GM23338 (cell line): ENCODE data around the gene ANKRD45. TPM values are rescaled to one million over a fixed set of nuclear protein-coding genes. Genes with fewer than 3 reads are reported as not detected.
"Not testable (repeated sequence)": the region's sequence is repeated elsewhere in the genome, so short reads cannot be mapped to it uniquely, and the experiment has no call there.

Experiments
- ATAC-seq: fragments of 200-7000 bp; cut with Tn5 transposase; 3 replicates; pipeline ENCODE4 v1.9.1; 2020
- DNase-seq: peaks from one replicate; pipeline ENCODE4 v3.0.0-alpha.2; 2015; ENCODE audit warnings: low spot score
- H2AFZ ChIP-seq: fragments of 200-600 bp; sonication (generic); 2 replicates; pipeline ENCODE4 v1.8.0; 2016; ENCODE audit warnings: antibody characterized with exemption, mild to moderate bottlenecking, moderate library complexity
- H3F3A ChIP-seq: fragments of 200-600 bp; sonication (generic); replicated peaks from 2 replicates; pipeline ENCODE4 v1.8.0; 2017; ENCODE audit warnings: antibody characterized with exemption, mixed run types, low read depth
- H3K27ac ChIP-seq: fragments of 200-600 bp; sonication (generic); 2 replicates; pipeline ENCODE4 v1.6.1; 2016; ENCODE audit warnings: low read depth
- H3K27me3 ChIP-seq: fragments of 200-600 bp; sonication (generic); 2 replicates; pipeline ENCODE4 v1.8.0; 2016; ENCODE audit warnings: mild to moderate bottlenecking, mixed run types, moderate library complexity; ENCODE audit not compliant: insufficient read depth
- H3K36me3 ChIP-seq: fragments of 200-600 bp; sonication (generic); 2 replicates; pipeline ENCODE4 v1.8.0; 2016; ENCODE audit warnings: mild to moderate bottlenecking; ENCODE audit not compliant: insufficient read depth
- H3K4me1 ChIP-seq: fragments of 200-600 bp; sonication (generic); 2 replicates; pipeline ENCODE4 v1.8.0; 2016; ENCODE audit warnings: mild to moderate bottlenecking, moderate library complexity; ENCODE audit not compliant: insufficient read depth
- H3K4me2 ChIP-seq: fragments of 200-600 bp; sonication (generic); 2 replicates; pipeline ENCODE4 v1.7.1; 2017; ENCODE audit warnings: mixed run types
- H3K4me3 ChIP-seq: fragments of 200-600 bp; sonication (generic); 2 replicates; pipeline ENCODE4 v1.6.1; 2016; ENCODE audit warnings: mixed run types
- H3K79me2 ChIP-seq: fragments of 200-600 bp; sonication (generic); replicated peaks from 2 replicates; pipeline ENCODE4 v1.8.0; 2017; ENCODE audit warnings: mild to moderate bottlenecking; ENCODE audit not compliant: insufficient read depth
- H3K9me2 ChIP-seq: fragments of 200-600 bp; sonication (generic); 2 replicates; pipeline ENCODE4 v1.8.0; 2017; ENCODE audit not compliant: insufficient read depth
- H4K20me1 ChIP-seq: fragments of 200-600 bp; sonication (generic); replicated peaks from 2 replicates; pipeline ENCODE4 v1.8.0; 2017; ENCODE audit warnings: mild to moderate bottlenecking; ENCODE audit not compliant: insufficient read depth
- H3K27ac Mint-ChIP-seq: 2 replicates; pipeline ENCODE4 v1.8.0; 2020; ENCODE audit warnings: inconsistent platforms, mild to moderate bottlenecking, moderate library complexity, mixed read lengths
- H3K27me3 Mint-ChIP-seq: 3 replicates; pipeline ENCODE4 v1.8.0; 2022; ENCODE audit warnings: low read depth, mild to moderate bottlenecking, moderate library complexity, mixed read lengths, inconsistent platforms; ENCODE audit not compliant: insufficient read depth, poor library complexity
- H3K36me3 Mint-ChIP-seq: 3 replicates; pipeline ENCODE4 v1.8.0; 2021; ENCODE audit warnings: low read depth, mild to moderate bottlenecking, inconsistent platforms, moderate library complexity, mixed read lengths
- H3K4me1 Mint-ChIP-seq: 3 replicates; pipeline ENCODE4 v1.8.0; 2020; ENCODE audit warnings: mild to moderate bottlenecking, inconsistent platforms, mixed read lengths
- H3K4me3 Mint-ChIP-seq: 3 replicates; pipeline ENCODE4 v1.8.0; 2021; ENCODE audit warnings: moderate library complexity, mild to moderate bottlenecking, inconsistent platforms, mixed read lengths
- H3K9me3 Mint-ChIP-seq: 3 replicates; pipeline ENCODE4 v1.8.0; 2020; ENCODE audit warnings: moderate library complexity, mild to moderate bottlenecking, inconsistent platforms, mixed read lengths
- ZNF331 ChIP-seq: fragments of 250-450 bp; sonication (Bioruptor Pico); IDR thresholded peaks from 2 replicates; pipeline ENCODE4 v1.5.0; 2020; ENCODE audit warnings: low read depth, mild to moderate bottlenecking, moderate library complexity
- polyA plus RNA-seq: library from polyadenylated mRNA; unstranded; fragments of >200 nt; fragmentation: Nextera tagmentation; extraction: Ambion mirVana; gene quantifications from 2 replicates; pipeline ENCODE4 v1.2.1, GENCODE V29; 2016
- total RNA-seq: library from RNA; depleted of rRNA; stranded (reverse); fragments of >200 nt; shearing (Covaris generic); gene quantifications from 2 replicates; pipeline ENCODE4 v1.2.3, GENCODE V29; 2014
- TF ChIP-seq, protein P1 (sequence below): fragments of 250-450 bp; sonication (Bioruptor Pico); IDR thresholded peaks from 2 replicates; pipeline ENCODE4 v1.5.0; 2020; ENCODE audit warnings: mild to moderate bottlenecking, moderate library complexity
- TF ChIP-seq, protein P2 (sequence below): IDR thresholded peaks from one replicate; pipeline ENCODE4 v1.6.1; 2018; ENCODE audit warnings: antibody characterized with exemption; ENCODE audit not compliant: unreplicated experiment

ANKRD45 gene
- total and polyA plus RNA-seq, 2 experiments from 2014 or later = 1.5 to 2.3 TPM

DNA sequence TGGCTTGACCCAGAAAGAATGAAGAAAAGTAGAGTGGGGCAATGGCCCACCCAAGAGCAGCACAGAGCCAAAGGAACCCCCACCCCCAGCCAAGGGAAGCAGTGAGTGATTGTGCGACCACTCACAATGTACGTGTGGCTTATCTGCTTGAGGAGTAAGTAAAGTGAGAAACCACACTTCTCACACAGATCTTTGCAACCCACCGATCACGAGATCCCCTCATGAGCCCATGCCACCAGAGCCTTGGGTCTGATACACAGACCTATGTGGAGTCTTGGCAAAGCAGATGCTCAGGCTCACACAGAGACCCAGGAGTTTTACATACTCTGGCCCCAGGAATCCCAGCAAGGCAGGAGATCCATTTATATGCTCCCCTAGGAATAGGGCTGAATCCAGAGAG lies 52.8 kb downstream of the ANKRD45 start (continued):
- TF ChIP-seq, protein P1, sequence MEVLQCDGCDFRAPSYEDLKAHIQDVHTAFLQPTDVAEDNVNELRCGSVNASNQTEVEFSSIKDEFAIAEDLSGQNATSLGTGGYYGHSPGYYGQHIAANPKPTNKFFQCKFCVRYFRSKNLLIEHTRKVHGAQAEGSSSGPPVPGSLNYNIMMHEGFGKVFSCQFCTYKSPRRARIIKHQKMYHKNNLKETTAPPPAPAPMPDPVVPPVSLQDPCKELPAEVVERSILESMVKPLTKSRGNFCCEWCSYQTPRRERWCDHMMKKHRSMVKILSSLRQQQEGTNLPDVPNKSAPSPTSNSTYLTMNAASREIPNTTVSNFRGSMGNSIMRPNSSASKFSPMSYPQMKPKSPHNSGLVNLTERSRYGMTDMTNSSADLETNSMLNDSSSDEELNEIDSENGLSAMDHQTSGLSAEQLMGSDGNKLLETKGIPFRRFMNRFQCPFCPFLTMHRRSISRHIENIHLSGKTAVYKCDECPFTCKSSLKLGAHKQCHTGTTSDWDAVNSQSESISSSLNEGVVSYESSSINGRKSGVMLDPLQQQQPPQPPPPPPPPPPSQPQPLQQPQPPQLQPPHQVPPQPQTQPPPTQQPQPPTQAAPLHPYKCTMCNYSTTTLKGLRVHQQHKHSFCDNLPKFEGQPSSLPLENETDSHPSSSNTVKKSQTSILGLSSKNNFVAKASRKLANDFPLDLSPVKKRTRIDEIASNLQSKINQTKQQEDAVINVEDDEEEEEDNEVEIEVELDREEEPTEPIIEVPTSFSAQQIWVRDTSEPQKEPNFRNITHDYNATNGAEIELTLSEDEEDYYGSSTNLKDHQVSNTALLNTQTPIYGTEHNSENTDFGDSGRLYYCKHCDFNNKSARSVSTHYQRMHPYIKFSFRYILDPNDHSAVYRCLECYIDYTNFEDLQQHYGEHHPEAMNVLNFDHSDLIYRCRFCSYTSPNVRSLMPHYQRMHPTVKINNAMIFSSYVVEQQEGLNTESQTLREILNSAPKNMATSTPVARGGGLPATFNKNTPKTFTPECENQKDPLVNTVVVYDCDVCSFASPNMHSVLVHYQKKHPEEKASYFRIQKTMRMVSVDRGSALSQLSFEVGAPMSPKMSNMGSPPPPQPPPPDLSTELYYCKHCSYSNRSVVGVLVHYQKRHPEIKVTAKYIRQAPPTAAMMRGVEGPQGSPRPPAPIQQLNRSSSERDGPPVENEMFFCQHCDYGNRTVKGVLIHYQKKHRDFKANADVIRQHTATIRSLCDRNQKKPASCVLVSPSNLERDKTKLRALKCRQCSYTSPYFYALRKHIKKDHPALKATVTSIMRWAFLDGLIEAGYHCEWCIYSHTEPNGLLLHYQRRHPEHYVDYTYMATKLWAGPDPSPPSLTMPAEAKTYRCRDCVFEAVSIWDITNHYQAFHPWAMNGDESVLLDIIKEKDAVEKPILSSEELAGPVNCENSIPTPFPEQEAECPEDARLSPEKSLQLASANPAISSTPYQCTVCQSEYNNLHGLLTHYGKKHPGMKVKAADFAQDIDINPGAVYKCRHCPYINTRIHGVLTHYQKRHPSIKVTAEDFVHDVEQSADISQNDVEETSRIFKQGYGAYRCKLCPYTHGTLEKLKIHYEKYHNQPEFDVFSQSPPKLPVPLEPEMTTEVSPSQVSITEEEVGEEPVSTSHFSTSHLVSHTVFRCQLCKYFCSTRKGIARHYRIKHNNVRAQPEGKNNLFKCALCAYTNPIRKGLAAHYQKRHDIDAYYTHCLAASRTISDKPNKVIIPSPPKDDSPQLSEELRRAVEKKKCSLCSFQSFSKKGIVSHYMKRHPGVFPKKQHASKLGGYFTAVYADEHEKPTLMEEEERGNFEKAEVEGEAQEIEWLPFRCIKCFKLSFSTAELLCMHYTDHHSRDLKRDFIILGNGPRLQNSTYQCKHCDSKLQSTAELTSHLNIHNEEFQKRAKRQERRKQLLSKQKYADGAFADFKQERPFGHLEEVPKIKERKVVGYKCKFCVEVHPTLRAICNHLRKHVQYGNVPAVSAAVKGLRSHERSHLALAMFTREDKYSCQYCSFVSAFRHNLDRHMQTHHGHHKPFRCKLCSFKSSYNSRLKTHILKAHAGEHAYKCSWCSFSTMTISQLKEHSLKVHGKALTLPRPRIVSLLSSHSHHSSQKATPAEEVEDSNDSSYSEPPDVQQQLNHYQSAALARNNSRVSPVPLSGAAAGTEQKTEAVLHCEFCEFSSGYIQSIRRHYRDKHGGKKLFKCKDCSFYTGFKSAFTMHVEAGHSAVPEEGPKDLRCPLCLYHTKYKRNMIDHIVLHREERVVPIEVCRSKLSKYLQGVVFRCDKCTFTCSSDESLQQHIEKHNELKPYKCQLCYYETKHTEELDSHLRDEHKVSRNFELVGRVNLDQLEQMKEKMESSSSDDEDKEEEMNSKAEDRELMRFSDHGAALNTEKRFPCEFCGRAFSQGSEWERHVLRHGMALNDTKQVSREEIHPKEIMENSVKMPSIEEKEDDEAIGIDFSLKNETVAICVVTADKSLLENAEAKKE (CRISPR knock-in tag) = no peak
- TF ChIP-seq ZNF331 (CRISPR knock-in tag) = no peak
- TF ChIP-seq, protein P2, sequence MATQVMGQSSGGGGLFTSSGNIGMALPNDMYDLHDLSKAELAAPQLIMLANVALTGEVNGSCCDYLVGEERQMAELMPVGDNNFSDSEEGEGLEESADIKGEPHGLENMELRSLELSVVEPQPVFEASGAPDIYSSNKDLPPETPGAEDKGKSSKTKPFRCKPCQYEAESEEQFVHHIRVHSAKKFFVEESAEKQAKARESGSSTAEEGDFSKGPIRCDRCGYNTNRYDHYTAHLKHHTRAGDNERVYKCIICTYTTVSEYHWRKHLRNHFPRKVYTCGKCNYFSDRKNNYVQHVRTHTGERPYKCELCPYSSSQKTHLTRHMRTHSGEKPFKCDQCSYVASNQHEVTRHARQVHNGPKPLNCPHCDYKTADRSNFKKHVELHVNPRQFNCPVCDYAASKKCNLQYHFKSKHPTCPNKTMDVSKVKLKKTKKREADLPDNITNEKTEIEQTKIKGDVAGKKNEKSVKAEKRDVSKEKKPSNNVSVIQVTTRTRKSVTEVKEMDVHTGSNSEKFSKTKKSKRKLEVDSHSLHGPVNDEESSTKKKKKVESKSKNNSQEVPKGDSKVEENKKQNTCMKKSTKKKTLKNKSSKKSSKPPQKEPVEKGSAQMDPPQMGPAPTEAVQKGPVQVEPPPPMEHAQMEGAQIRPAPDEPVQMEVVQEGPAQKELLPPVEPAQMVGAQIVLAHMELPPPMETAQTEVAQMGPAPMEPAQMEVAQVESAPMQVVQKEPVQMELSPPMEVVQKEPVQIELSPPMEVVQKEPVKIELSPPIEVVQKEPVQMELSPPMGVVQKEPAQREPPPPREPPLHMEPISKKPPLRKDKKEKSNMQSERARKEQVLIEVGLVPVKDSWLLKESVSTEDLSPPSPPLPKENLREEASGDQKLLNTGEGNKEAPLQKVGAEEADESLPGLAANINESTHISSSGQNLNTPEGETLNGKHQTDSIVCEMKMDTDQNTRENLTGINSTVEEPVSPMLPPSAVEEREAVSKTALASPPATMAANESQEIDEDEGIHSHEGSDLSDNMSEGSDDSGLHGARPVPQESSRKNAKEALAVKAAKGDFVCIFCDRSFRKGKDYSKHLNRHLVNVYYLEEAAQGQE = no peak

DNA sequence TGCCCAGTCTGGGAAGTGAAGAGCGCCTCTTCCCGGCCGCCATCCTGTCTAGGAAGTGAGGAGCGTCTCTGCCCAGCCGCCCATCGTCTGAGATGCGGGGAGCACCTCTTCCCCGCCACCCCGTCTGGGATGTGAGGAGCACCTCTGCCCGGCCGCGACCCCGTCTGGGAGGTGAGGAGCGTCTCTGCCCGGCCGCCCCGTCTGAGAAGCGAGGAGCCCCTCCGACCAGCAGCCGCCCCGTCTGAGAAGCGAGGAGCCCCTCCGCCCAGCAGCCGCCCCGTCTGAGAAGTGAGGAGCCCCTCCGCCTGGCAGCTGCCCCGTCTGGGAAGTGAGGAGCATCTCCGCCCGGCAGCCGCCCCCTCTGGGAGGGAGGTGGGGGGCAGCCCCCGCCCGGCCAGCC lies 56.6 kb downstream of the ANKRD45 start:
- not testable (repeated sequence) for H3K9me2 ChIP-seq, H3K79me2 ChIP-seq, DNase-seq, ATAC-seq, H3K4me2 ChIP-seq, H2AFZ ChIP-seq, H3K4me3 ChIP-seq, H3K27ac Mint-ChIP-seq, H3K4me3 Mint-ChIP-seq, H3K27ac ChIP-seq, H3K36me3 ChIP-seq, H4K20me1 ChIP-seq, H3F3A ChIP-seq, H3K27me3 ChIP-seq, H3K4me1 ChIP-seq, H3K27me3 Mint-ChIP-seq, H3K4me1 Mint-ChIP-seq
- Mint-ChIP-seq H3K36me3 (peaks cover 23% of the 10 kb centered on the region), H3K9me3 (peaks cover 35% of the 10 kb centered on the region)
